HL-60 (cell line): ENCODE data around the gene ADD3.

Source experiments
- CTCF ChIP-seq: IDR thresholded peaks from one replicate; pipeline ENCODE4 v1.5.1; 2011; ENCODE audit warnings: low read length, control low read depth, inconsistent platforms; ENCODE audit not compliant: insufficient read depth
- REST ChIP-seq: IDR thresholded peaks from 2 replicates; pipeline ENCODE4 v1.6.1; 2012; ENCODE audit warnings: low read depth; ENCODE audit not compliant: insufficient replicate concordance

GRCh38 chr10:110169586-110169985 is 161.8 kb downstream of the ADD3 start:
- TF ChIP-seq REST (no peak), CTCF (no peak)
